AML-193 (cell line): Measurements from ENCODE around the gene TRAF5.

ENCODE experiments used
- DNase-seq, 2 experiments: peaks; one replicate each; lab custom pipeline; 2025; lab: John Stamatoyannopoulos, UW

The TRAF5 gene

DNA sequence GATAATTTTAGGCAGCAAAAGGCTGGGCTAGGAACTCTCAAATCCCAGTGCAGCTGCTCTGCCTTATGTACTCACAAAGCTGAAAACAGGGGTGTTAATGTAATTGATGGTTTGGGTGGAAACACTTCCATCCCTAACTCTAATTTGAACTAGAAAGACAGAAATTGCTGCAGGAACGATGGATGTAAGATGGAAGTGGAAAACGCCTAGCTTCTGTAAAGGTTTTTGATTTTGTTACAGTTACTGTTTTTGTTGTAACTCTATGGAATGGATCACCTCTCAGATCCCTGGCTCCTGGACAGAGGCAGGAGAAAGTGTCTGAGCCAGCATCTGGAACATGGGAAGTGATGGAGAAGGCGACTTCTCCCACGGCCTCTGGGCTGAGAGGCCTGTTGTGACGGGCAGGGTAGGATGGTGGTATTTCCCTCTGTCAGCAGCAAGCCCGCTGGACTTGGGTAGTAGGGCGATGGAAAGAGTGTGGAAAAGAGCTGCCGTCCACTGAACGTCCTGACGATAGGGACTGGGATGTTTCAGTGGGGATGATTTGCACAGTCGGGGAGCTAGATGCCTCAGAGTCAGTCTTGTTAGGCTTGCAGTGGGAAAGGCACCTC, 1.6 kb downstream of the TRAF5 start:
- DNase-seq: no peak

DNA sequence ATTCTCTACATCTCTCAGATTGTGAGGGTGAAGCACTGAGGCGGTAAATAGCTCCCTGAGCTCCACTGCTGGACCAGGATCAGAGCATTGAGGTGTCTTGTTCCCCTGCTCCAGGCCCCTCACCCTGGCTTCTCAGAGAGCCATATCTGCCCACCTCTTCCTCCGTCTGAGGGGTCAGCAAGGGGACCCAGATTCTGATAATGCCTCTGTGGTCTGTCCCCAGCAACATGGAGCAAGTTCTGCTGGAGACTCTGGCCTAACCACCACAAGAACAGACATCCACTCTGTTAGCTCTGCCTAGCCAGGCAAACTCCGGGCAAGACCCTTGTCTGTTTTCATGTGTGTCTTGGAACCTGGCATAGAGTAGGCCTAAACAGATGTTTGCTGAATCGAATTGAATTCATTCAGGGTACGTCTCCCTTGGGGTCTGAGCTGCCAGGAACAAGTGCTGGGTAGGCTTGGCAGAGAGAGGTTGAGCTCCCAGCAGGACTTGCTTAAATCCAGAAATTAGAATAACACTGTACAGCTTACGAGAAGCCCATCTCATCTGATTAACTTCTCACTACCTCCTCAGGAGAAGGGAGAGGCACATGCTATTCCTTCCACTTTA, 2.3 kb downstream of the TRAF5 start:
- DNase-seq: no peak

DNA sequence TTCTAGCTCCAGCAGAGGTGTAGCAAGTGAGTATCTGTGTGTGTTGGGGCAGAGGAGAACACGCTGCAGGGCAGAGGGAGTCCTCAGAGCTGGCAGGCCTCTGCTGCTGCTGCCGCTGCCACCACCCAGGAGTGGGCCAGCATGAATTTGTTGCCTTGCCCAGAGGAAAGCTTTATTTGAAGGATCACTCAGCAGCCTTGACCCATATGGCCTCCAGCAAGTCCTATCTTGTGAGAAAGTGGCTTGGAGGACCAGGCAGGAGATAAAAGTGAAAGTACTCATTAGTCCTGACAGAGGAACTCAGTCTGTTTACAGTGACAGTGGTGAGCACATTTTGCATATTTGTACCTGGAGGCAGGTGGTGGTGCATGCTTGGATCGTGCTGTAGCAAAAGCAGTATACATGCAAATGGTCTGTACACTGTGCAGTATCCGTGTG, 3.1 kb downstream of the TRAF5 start:
- no peak for DNase-seq

DNA sequence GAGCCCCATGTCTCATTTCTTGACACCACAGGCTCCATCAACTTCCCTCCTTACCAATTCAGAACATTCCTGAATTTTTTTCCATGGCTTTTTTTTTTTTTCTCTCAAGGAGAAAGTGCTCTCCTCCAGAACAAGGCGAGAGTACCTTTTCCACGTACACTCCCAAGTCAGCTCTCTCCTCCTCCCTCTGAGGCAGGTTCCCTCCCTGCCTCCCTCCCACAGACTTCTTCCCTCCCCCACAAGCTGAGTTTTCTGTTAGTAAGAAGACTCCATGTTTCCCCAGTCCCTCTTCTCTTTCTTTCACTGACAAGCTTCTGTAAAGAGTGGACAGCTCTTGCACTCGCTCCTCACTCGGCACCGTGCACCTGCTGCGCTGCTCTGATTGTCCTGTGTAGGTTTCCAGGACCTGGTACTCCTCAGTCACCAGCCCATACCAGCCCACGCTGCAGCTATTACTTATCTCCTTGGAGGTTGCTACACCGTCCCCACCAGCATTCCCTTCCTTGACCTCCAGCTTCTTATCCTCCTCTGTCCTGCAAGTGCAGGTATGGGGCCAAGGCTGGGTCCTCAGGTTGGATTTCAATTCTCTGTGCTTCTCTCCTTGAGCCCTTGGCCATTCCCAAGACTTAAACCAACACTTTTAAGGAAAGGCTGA, 3.8 kb downstream of the TRAF5 start:
- DNase-seq: no peak

DNA sequence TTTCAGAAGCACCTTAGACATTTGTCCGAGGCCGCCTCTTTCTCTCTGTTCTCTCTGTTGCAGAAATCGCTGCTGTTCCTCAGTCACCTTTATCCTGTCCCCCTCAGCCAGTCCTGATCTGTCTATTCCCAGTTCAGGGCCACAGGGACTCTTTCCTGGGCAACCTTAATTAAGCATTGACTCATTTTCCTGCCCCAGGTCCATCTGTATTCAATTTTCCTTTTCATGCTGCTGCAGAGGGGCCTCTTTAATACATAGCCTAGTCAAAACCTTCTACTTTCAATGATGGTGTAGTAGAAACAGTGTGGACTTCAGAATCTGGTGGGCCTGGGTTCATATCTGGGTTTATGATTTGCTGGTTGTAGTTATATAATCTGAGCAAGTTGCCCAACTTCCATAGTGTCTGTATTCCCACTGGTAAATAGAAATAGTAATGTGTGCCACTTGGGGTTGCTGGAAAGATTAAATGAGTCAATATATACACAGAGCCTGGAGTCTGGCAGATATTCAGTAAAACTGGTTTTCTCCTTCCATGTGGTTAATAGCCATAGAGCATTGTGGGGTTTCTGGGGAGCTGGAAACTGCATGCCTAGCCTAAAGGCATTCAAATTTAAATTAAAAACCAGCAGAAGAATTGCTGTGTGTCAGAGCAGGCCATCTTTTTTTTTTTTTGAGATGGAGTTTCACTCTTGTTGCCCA, 4.5 kb downstream of the TRAF5 start:
- DNase-seq: no peak

DNA sequence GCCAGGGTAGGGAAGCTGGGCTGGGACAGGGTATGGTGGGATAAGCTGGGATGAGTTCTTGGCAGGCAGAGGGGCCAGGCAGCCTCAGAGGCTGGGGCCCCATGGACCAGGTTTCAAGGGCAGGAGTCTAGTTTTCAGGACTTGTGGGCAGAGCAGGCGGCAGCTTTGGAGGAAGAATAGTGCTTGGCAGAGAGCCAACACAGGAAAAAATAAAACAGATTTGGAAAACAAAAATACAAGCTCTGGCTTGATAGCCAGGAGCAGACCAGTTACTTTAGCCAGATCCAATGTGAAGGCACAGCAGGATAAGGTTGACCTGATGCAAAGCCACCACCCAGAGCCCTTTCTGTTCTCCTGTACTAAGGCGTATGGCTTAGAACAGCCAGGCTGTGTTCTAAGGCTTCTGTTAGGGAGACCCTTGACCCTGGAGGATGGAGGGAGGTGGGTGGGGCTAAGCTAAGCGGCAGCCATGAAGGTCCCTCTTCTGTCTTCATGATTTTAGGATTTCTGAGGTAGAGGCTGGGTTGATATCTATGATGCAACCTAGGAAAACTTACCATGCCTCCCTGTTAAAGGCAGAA, 5.5 kb downstream of the TRAF5 start:
- no peak for DNase-seq

DNA sequence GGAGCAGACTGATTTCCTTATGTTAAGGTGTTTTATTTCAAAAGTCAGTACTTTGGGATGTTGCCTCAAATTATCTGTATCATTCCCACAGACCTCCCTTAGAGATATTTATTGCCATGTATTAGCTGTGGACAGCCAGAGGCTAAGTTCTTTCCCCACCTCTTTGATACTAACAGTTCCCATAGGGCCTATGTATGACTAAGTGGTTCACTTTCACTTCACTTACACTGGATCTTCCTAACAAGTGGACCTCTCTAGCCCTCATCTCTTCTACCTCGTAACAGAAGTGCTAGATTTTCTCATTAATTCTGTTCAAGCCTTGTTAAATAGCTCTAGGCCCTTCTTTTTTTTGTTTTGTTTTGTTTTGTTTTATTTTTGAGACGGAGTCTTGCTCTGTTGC, 6.2 kb downstream of the TRAF5 start:
- no peak for DNase-seq

DNA sequence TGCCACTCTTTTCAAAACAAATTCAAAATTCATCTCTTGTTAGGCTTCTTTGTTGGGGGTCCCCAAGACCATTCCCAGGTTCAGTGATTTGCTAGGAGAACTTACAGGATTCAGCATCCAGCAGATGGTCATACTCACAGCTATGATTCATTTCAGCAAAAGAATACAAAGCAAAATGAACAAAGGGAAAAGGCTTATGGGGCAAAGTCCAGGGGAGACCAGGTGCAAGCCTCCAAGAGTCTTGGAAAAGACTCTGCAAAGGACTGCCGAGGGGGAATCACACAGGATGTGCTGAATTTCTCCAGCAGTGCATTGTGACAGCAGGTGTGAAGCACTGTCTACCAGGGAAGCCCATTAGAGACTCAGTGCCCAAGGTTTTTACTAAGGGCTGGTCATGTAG, 7.3 kb downstream of the TRAF5 start:
- no peak for DNase-seq

DNA sequence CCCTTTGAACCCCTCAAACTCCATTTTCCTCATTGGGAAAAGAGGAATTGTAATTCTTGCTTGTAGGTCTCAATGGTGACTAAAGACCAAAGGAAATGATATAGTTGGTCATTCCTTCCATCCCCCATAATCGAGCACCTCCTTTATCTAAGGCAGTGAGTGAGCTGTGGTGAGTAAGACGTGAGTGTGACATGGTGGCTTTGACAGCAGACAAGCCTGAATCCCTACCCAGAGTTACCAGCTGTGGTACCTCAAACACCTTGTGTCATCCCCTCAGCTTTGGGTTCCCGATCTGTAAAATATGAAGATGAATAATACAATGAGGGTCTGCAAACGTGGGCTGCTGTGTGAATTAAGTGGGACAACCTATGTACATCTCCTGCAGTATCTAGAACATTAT, 8.4 kb downstream of the TRAF5 start:
- no peak for DNase-seq

DNA sequence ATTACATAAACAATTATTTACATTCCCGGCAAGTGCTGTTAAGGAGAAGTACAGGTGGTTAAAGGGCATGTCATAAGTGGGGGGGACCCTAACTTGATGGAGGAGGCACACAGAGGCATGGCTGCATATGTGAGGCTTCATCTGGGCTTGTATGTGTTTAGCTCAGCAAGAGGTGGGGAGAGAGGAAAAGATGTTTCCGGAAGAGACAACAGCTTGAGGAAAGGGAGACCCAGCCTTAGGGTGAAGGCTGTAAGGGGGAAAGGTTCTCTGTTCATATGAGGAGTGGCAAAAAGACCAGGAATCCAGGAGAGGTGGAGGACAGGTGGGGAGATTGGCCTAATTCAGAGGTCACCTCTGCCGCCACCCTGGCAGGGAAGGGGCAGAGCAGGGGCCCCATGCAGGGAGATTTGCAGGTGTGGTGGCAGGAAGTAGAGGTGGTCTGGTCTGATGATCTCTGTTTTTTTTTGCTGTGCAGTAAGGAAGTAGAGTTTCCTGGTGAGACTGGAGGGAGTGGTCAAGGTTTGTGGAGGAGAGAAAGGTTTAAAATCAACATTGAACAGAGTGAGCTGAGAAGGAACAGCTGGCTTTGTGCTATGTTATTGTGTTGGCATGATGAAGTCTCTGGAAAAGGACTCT, 9.0 kb downstream of the TRAF5 start:
- no peak for DNase-seq

DNA sequence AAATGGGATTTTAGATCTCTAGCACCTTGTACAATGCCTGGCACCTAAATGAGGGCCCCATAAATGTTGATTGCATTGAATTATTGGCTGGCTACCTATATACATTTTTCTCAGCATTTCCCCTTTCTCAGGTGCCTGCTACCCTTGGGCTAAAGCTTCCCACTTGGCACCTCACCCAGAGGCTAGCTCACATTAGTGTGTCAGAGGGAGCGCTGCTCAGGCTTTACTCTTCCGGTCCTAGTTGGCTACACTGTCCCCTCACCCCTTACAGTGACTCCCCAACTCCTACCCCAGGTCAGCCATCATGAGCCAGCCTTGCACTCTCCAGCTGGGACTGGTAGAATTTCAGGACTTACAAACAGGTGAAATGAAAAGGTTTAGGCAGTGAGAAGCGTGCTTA, 9.5 kb downstream of the TRAF5 start:
- DNase-seq: no peak

DNA sequence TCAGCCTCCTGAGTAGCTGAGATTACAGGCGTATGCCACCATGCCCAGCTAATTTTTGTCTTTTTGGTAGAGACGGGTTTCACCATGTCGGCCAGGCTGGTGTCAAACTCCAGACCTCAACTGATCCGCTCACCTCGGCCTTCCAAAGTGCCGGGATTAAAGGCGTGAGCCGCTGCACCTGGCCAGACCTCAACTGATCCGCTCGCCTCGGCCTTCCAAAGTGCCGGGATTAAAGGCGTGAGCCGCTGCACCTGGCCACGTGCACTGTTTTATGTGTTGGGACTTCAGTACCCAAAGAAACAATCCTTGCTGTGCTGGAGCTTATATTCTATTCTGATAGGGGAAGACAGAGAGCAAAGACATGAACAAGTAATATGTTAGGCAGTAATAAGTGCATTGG, 10.1 kb downstream of the TRAF5 start:
- DNase-seq: no peak

DNA sequence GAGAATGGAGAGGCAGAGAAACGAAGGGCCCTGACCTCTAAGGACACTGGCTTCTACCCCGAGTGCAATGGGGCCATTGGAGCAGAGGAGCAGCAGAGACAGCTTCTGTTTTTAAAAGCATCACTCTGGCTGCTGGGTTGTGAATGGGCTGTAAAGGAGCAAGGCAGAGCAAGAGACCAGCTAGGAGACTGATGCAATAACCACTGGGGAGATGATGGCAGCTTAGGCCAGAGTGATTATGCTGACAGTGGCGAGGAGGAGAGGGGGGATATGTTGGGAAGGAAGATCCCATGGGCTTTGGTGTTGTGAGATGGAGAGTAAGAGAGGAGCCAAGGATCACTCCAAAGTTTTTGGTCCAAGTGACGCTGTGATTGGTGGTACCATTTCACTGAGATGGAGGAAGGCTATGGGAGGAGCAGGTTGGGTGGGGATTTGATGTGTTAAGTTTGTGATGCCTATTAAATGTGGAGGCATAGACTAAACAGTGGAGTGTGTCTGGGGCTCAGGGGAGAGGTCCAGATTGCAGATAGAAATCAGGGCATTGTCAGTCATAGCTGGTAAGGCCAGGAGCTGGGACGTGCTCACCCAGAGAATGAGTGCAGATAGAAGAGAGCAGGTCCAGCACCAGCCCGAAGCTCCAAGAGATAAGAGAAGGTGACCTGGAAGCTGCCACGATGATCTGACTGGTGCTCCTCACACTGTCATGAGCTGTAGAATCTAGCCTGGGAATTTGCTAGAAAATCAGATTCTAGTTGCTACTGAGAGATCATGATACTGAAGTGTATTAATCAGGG, 11.0 kb downstream of the TRAF5 start:
- no peak for DNase-seq

DNA sequence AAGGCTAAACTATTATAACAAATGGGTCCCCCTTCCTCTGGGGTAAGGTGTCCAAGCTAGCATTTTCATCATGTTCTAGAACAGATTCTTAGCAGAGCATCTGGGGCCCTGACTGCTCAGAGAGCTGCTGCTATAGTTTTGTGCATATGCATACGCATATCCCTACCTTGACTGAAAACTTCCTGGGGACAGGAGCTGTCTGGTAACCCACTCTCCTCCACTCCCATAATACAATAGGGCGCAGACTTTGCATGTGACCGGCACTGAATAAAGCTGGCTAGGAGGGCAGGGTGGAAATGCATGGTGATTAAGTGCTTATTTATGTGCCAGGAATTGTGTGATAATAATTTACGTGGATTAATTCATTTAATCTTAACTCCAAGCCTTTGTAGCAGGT, 11.6 kb downstream of the TRAF5 start:
- no peak for DNase-seq

DNA sequence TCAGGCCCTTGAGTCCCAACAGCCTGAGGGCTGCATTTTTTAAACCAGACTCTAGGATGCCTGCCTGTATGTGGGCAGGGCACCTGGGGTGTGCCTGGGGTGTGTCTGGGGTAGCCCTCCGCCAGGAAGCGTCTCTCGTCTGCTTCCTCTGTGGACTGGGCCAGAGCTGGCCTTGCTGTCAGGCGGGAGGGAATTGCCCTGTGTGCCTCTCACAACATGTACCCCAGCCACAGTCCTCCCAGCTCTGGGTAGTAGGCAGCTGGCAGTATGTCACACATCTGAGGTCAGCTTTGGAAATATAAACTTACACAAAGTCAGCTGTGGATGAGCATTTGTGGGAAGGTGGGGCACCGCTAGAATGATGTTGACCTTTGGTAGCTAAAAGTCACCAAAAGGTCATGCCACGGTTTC, 13.0 kb downstream of the TRAF5 start:
- no peak for DNase-seq

DNA sequence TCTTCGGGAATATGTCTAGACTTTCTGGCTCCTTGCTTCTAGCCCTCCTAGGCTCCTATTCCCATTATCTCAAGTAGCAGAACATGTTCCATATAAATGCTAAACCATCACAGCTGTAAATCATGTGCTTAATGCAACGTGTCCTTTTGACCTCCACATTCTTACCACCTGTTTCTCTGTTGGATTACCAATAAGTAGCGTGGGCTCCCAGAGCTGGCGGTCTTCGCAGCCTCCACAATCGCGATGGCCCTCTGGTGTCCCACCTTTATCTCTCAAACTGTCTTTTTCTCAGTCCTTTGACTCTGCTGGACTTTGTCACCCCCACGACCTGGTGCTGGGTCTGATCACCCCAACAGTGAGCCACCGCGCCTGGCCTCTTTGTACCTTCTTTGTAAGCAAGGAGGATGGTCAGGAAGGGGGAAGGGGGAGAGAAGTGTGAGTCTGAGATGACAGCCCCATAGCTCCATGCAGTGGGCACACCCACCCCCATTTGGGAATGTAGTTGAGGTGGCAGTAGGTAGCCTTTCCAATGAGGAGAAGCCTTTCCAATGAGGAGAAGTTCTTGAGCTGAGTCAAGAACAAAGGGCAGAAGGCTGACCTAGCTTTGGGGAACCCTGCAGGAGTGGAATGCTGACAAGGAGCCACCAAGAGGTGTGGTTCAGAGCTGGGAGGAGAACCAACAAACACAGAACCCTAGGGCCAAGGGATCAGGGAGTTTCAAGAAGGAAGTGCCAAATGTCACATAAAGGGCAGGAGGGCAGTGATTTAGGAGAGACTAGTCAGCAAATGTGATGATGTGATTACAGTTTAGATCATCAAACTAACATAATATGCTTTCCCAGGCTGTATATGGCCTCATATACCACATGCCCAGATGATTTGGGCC, 14.2 kb downstream of the TRAF5 start:
- no peak for DNase-seq

DNA sequence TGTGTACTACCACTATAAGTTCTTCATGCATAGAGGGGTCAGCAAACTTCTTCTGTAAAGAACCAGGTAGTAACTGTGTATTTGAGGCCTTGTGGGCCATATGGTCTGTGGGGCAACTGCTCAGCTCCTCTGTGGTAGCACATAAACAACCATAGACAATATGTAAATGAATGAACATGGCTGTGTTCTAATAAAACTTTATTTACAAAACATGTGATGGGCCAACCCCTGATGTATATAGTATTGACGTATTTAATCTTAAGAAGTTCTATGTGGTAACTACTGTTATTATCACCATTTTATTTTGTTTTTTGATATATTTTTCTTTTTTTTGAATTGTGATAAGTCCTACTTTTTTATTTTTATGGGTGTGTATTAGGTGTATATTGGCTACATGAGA, 15.4 kb downstream of the TRAF5 start:
- no peak for DNase-seq

DNA sequence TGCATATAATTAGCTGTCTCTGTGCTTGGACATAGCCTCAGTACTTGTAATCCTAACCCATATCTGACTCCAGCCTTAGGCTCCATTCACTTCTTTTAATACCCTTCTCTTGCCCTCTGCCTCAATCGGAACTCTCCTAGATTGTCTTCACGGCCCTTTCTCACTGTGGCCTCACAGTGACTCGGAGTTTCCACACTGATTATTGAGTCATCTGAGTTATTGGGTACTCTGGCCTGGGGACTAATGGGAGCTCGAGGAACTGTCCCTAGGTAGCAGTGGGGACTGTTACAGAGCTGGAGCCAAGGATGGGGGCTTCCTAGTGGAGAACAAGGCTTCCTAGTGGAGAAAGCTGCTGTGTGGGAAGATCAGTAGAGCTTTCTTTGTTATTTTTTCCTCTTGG, 17.0 kb downstream of the TRAF5 start:
- DNase-seq: no peak

DNA sequence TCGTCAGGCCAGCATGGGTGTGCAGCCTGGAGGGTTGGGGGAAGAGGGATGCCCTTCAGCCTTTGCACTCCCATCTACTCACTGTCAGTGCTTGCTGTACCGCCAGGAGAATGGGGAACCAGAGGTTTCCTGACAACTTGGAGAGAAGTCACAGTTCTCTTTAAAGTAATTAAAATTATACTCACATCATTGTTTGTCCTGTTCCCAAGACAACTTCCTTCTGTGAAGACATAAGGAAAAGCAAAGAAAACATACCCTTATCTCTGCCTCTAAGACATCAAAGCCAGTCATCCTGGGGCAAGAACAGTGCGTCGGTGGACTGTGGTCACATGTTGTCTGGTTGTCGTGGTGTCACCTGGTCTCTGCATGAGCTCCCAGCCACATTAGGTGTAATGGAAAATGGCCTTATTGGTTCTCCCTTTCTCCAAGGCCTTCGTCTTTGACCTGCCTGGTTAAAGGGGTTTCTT, 17.6 kb downstream of the TRAF5 start:
- no peak for DNase-seq

DNA sequence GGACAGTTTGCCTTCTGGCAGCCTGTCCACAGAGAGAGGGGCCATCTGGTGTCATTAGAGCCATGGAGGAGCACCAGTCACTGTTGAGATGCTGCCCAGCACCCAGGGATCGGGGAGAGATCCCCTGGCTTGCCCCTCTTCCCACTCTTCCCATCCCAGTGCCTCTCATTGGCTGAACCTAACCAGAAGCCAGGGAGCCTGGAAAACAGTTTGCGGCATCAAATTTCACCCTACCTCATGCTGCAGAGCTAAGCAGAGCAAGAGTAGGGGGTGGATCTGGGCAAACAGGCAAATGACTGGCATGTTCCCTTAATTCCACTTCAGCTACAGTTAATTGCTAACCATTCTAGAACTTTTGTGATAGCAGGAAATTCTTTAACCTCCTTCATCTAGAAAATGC, 19.1 kb downstream of the TRAF5 start:
- no peak for DNase-seq
